ENCODE measurements around the gene ZNF524.
A peak's percentile ranks its signal among the peaks of the same experiment; 100 is the strongest.

ZNF524 gene

GRCh38 chr19:55598034-55598433 is 2.1 kb upstream of the ZNF524 start:
- no peak for TF ChIP-seq CTCF (IDR thresholded peaks at IDR 0.05; ENCODE audit: insufficient read depth, missing control alignments)
- FAIRE-seq: no peak
- no peak for DNase-seq (ENCODE audit: insufficient read length, low spot score)

- FAIRE-seq (no peak), DNase-seq (ENCODE audit: insufficient read length, low spot score) (no peak)
- no peak for TF ChIP-seq CTCF (IDR thresholded peaks at IDR 0.05; ENCODE audit: insufficient read depth, missing control alignments)
These were observed 1.2 kb upstream of the ZNF524 start for GRCh38 chr19:55598719-55599467.

- TF ChIP-seq CTCF (IDR thresholded peaks at IDR 0.05; ENCODE audit: insufficient read depth, missing control alignments): no peak
- DNase-seq (ENCODE audit: insufficient read length, low spot score): peak; percentile 62
- FAIRE-seq: no peak
These were observed 633 bp upstream of the ZNF524 start, which contains the start of gene FIZ1 for GRCh38 chr19:55599468-55599841. TSS of gene FIZ1 (minus strand) at chr19:55599517. CDS start at chr19:55597865, 1,652 bp downstream.

GRCh38 chr19:55600662-55601028 is 557 bp downstream of the ZNF524 start:
- FAIRE-seq: no peak
- TF ChIP-seq CTCF (IDR thresholded peaks at IDR 0.05; ENCODE audit: insufficient read depth, missing control alignments): no peak

GRCh38 chr19:55601084-55601483 is 996 bp downstream of the ZNF524 start:
- TF ChIP-seq CTCF (IDR thresholded peaks at IDR 0.05; ENCODE audit: insufficient read depth, missing control alignments): no peak
- no peak for DNase-seq (ENCODE audit: insufficient read length, low spot score)
- no peak for FAIRE-seq

More at GRCh38 chr19:55600662-55601028, 557 bp downstream of the ZNF524 start:
- DNase-seq (ENCODE audit: insufficient read length, low spot score): no peak

- DNase-seq (ENCODE audit: insufficient read length, low spot score) (no peak), FAIRE-seq (no peak)
- no peak for TF ChIP-seq CTCF (IDR thresholded peaks at IDR 0.05; ENCODE audit: insufficient read depth, missing control alignments)
These were observed 2.3 kb downstream of the ZNF524 start for GRCh38 chr19:55602104-55603001.
